ENCODE measurements around the gene ENGASE. TPM values are rescaled to one million over a fixed set of nuclear protein-coding genes. Genes with fewer than 3 reads are reported as not detected.
A peak's percentile ranks its signal among the peaks of the same experiment; 100 is the strongest.

The ENGASE gene
- total and polyA plus RNA-seq, 9 of the 15 experiments (the other 6 are each of a cell fraction or from before 2014, with no cell fraction given): 0.06 to 45.5 (median 13.9) TPM

GRCh38 chr17:79075861-79076406 lies 1.3 kb downstream of the ENGASE start (continued):
- TF ChIP-seq FOXO4 (CRISPR knock-in tag; IDR thresholded peaks at IDR 0.05) (no peak), ZSCAN29 (IDR thresholded peaks at IDR 0.05) (no peak), ZNF584 (CRISPR knock-in tag; IDR thresholded peaks at IDR 0.05; ENCODE audit: low read depth) (no peak), ZBTB12 (CRISPR knock-in tag; IDR thresholded peaks at IDR 0.05) (no peak), SAP30 (IDR thresholded peaks at IDR 0.05; ENCODE audit: borderline replicate concordance, insufficient read depth, low read depth, low read length, poor library complexity, severe bottlenecking) (no peak), CHD2 (IDR thresholded peaks at IDR 0.05; ENCODE audit: low read depth, low read length) (no peak), ZNF408 (CRISPR knock-in tag; IDR thresholded peaks at IDR 0.05; ENCODE audit: low read depth) (no peak)

DNA sequence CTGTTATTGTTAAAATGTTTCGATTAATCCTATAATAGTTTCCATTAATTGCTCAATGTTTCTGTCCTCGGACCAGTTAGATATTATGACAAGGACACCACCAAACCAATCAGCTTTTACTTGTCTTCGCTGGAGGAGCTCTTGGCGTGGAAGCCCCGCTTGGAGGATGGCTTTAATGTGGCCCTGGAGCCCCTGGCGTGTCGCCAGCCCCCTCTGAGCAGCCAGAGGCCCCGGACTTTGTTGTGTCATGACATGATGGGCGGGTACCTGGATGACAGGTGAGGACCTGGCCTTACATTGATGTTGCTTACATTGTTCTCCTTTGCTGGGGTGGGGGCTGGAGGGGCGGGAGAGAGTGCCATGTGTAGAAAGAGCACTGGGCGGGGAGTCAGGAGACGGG lies 3.0 kb downstream of the ENGASE start:
- Histone ChIP-seq H3K79me2 (ENCODE audit: control insufficient read depth, insufficient read depth, low read length) (peaks cover 11% of the 10 kb centered on the region; the same call in 2 of the 3 replicates), H3K9ac (ENCODE audit: insufficient read depth in 1 of 2, low read depth in 2 of 2, low read length in 2 of 2) (no peak overlapping the region), H3K36me3 (ENCODE audit: control insufficient read depth, insufficient read depth, low read length) (peaks cover 42% of the 10 kb centered on the region; the same call in 1 of the 3 replicates), H2AFZ (ENCODE audit: low read depth, low read length) (no peak overlapping the region), H3K27me3 (ENCODE audit: control insufficient read depth in 2 of 2, insufficient read depth in 2 of 2, low read length in 2 of 2) (no peaks in the 10 kb centered on the region), H3K4me2 (ENCODE audit: insufficient read depth, low read length) (no peak overlapping the region), H3K4me3 (no peak overlapping the region), H3K9me1 (ENCODE audit: control insufficient read depth, insufficient read depth, low read length) (peaks cover 3% of the 10 kb centered on the region), H3K27ac (ENCODE audit: extremely low read depth, low read depth, low read length) (no peak overlapping the region), H3K4me1 (replicated peaks in 1 of 2; ENCODE audit: control insufficient read depth in 2 of 2, insufficient read depth in 2 of 2, low read length in 2 of 2) (peaks cover 8 to 22% of the 10 kb centered on the region in 2 experiments; a peak in 4 of 5 replicates), H3K9me3 (replicated peaks; ENCODE audit: control insufficient read depth, insufficient read depth, low read depth, low read length) (no peaks in the 10 kb centered on the region), H4K20me1 (replicated peaks; ENCODE audit: control insufficient read depth, insufficient read depth, low read length) (peaks cover 7% of the 10 kb centered on the region; the same call in 1 of the 2 replicates)
- DNase-seq (ENCODE audit: extremely low read depth in 1 of 4, low spot score in 3 of 4) (no peak), ATAC-seq (no peak), FAIRE-seq (no peak)
- intact Hi-C loops (cut with micrococcal nuclease): no loop called here
- 86% methylated on average over 9 of the region's 12 CpGs for WGBS (ENCODE audit: insufficient coverage, low coverage, missing lambda C conversion rate)
- TF ChIP-seq NFIC (IDR thresholded peaks at IDR 0.05): peak; percentile 23; the same call in 1 of the 2 replicates
- TF ChIP-seq, protein P1, sequence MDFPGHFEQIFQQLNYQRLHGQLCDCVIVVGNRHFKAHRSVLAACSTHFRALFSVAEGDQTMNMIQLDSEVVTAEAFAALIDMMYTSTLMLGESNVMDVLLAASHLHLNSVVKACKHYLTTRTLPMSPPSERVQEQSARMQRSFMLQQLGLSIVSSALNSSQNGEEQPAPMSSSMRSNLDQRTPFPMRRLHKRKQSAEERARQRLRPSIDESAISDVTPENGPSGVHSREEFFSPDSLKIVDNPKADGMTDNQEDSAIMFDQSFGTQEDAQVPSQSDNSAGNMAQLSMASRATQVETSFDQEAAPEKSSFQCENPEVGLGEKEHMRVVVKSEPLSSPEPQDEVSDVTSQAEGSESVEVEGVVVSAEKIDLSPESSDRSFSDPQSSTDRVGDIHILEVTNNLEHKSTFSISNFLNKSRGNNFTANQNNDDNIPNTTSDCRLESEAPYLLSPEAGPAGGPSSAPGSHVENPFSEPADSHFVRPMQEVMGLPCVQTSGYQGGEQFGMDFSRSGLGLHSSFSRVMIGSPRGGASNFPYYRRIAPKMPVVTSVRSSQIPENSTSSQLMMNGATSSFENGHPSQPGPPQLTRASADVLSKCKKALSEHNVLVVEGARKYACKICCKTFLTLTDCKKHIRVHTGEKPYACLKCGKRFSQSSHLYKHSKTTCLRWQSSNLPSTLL (IDR thresholded peaks at IDR 0.05): no peak
- in situ Hi-C loops (cut with MboI): no loop called here
- ChIA-PET CTCF (ENCODE audit: low intra/inter-chr PET ratio) (no interaction called here), POLR2A (interaction anchor here (0.5 to 0.6 kb wide), 2 partner anchors 18 to 69 kb away, joined by 4 to 5 read pairs; no protein-coding TSS in a partner anchor)
- no TSS peak for BruUV-seq (replicated peaks)
